ENCODE data around the gene GSS. TPM values are rescaled to one million over a fixed set of nuclear protein-coding genes. Genes with fewer than 3 reads are reported as not detected.
A peak's percentile ranks its signal among the peaks of the same experiment; 100 is the strongest.

The GSS gene
- total and polyA plus RNA-seq, 4 experiments from 2014 or later: 32.2 to 43.3 (median 39.8) TPM

DNA sequence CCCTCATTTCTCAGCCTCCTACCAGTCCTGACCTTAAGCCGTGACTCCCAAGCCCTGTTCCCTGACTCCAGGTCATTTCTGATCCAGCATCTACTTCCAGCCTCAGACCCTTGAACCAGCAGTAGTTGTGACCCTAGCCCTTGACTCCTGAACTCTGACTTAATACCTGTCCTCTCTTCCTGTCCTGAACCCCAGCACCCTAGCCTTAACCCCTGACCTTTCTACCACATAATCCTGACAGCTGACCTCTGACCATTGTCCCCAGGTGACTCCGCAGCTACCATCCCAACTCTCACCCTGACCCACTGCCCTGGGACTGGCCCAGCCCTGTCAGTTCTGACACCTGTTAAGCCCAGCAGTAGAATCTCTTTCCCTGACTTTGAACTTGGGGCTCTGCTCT is 42.2 kb upstream of the GSS start:
- Histone ChIP-seq H3K36me3 (ENCODE audit: insufficient read depth, low read length) (peaks cover 25% of the 10 kb centered on the region), H3K27ac (ENCODE audit: low read depth, low read length) (no peak overlapping the region), H3K9me3 (ENCODE audit: control insufficient read depth in 1 of 2, low read length in 2 of 2) (no peaks in the 10 kb centered on the region), H3K4me1 (ENCODE audit: insufficient read depth, low read length) (no peaks in the 10 kb centered on the region), H3K4me3 (ENCODE audit: low read length in 2 of 2) (no peak overlapping the region), H3K27me3 (ENCODE audit: insufficient read depth, low read length) (no peaks in the 10 kb centered on the region)
- peak overlapping the region in 3 of 8 donors; percentile 10 to 37 (median 29) for H3K4me3 Mint-ChIP-seq
- ChIA-PET CTCF (ENCODE audit: partially characterized antibody) (interaction anchor here (1.0 kb wide), 1 partner anchor 308 kb away, joined by 3 read pairs; no protein-coding TSS in a partner anchor), POLR2A (ENCODE audit: partially characterized antibody) (no interaction called here)
- peaks cover 30 to 69% of the 10 kb centered on the region in 2 donors for H3K36me3 Mint-ChIP-seq
- H3K27ac Mint-ChIP-seq: peak overlapping the region in 6 of 7 donors; percentile 12 to 92 (median 30)
- intact Hi-C loops (cut with micrococcal nuclease): no loop called here
- peaks cover 0 to 5% (median 0%) of the 10 kb centered on the region in 8 donors for H3K9me3 Mint-ChIP-seq
- H3K4me1 Mint-ChIP-seq: peaks cover 2 to 8% (median 5%) of the 10 kb centered on the region in 4 donors
- no peak for DNase-seq
- no peaks in the 10 kb centered on the region for H3K27me3 Mint-ChIP-seq

DNA sequence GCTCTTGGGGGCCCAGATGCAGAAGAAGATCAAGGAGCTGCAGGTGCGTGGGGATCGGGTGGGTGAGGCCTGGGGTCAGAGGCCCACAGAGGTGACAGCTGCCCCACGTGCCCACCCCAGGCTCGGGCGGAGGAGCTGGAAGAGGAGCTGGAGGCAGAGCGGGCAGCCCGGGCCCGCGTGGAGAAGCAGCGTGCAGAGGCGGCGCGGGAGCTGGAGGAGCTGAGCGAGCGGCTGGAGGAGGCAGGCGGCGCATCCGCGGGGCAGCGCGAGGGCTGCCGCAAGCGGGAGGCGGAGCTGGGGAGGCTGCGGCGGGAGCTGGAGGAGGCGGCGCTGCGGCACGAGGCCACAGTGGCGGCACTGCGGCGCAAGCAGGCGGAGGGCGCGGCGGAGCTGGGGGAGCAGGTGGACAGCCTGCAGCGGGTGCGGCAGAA is 41.5 kb upstream of the GSS start:
- DNase-seq: peak in 2 of 5 donors; percentile 11 to 20
- intact Hi-C loops (cut with micrococcal nuclease): no loop called here

DNA sequence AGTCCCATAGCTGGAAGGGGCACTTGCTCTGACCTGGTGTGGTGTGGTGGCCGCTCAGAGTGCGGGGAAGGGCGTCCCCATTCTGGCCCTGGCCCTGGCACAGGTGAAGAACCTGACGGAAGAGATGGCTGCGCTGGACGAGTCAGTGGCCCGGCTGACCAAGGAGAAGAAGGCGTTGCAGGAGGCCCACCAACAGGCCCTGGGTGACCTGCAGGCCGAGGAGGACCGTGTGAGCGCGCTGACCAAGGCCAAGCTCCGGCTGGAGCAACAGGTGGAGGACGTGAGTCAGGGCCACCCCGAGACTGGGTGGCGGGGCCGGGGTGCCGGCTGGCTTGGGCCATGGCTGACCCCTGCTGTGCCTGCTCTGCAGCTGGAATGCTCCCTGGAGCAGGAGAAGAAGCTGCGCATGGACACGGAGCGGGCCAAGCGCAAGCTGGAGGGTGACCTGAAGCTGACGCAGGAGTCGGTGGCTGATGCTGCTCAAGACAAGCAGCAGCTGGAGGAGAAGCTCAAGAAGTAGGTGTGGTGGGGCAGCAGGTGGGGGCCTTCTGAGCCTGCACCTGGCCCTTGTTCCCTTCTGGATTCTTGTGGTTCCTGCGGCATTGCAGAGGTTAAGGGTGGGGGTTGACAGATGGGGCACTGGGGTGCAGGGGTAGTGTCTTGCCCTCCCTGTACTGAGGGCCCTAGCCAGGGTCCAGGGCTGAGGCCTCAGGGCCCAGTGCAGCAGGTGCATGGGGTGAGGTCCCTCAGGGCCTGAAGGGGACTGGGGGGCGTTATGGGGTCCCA is 40.8 kb upstream of the GSS start:
- CTCF ChIA-PET (ENCODE audit: partially characterized antibody): interaction anchor here (1.2 kb wide), 1 partner anchor 41 kb away, joined by 3 read pairs; the partner anchor contains the start of genes GSS and MYH7B
- peaks cover 30 to 59% of the 10 kb centered on the region in 2 donors for H3K36me3 Mint-ChIP-seq

More for the DNA sequence above, 41.5 kb upstream of the GSS start:
- Histone ChIP-seq H3K4me3 (ENCODE audit: low read length in 2 of 2) (no peak overlapping the region), H3K9me3 (ENCODE audit: control insufficient read depth in 1 of 2, low read length in 2 of 2) (no peaks in the 10 kb centered on the region), H3K27ac (ENCODE audit: low read depth, low read length) (no peak overlapping the region), H3K27me3 (ENCODE audit: insufficient read depth, low read length) (no peaks in the 10 kb centered on the region), H3K4me1 (ENCODE audit: insufficient read depth, low read length) (no peaks in the 10 kb centered on the region), H3K36me3 (ENCODE audit: insufficient read depth, low read length) (peaks cover 19% of the 10 kb centered on the region)
- peaks cover 30 to 65% of the 10 kb centered on the region in 2 donors for H3K36me3 Mint-ChIP-seq
- ChIA-PET POLR2A (ENCODE audit: partially characterized antibody) (no interaction called here), CTCF (ENCODE audit: partially characterized antibody) (interaction anchor here (1.0 to 1.2 kb wide), 2 partner anchors 41 to 309 kb away, joined by 3 read pairs; partner anchors contain the start of genes GSS and MYH7B)
- H3K4me1 Mint-ChIP-seq: peaks cover 2 to 8% (median 5%) of the 10 kb centered on the region in 4 donors
- H3K27me3 Mint-ChIP-seq: no peaks in the 10 kb centered on the region
- H3K9me3 Mint-ChIP-seq: peaks cover 0 to 5% (median 0%) of the 10 kb centered on the region in 8 donors
- H3K4me3 Mint-ChIP-seq: peak overlapping the region in 1 of 8 donors; percentile 49
- H3K27ac Mint-ChIP-seq: no peak overlapping the region

DNA sequence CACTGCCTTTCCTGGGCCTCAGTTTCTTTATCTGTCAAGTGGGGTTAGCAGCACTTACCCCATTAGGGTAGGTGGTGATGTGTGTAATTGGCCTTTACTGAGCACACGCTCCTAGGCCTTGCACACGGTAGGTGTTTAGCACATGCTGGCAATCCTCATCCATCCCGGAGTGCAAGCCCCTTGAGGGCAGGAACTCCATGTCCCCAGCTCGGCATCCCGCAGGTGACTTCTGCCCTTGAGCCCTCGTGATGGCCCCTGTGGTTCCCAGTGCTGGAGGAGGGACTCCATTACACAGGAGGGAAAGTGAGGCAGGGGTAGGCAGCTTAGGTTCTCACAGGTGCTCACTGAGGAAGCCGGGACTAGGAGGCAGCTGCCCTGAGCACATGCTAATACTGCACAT is 40.1 kb upstream of the GSS start:
- H3K36me3 Mint-ChIP-seq: peaks cover 27 to 55% of the 10 kb centered on the region in 2 donors

More for the DNA sequence above, 40.8 kb upstream of the GSS start:
- Histone ChIP-seq H3K4me1 (ENCODE audit: insufficient read depth, low read length) (no peaks in the 10 kb centered on the region), H3K4me3 (ENCODE audit: low read length in 2 of 2) (no peak overlapping the region), H3K27ac (ENCODE audit: low read depth, low read length) (no peak overlapping the region), H3K9me3 (ENCODE audit: control insufficient read depth in 1 of 2, low read length in 2 of 2) (no peaks in the 10 kb centered on the region), H3K27me3 (ENCODE audit: insufficient read depth, low read length) (no peaks in the 10 kb centered on the region), H3K36me3 (ENCODE audit: insufficient read depth, low read length) (peaks cover 12% of the 10 kb centered on the region)
- DNase-seq: no peak
- POLR2A ChIA-PET (ENCODE audit: partially characterized antibody): no interaction called here
- Mint-ChIP-seq H3K4me3 (peak overlapping the region in 1 of 8 donors; percentile 39), H3K9me3 (peaks cover 0 to 5% (median 0%) of the 10 kb centered on the region in 8 donors), H3K4me1 (peaks cover 2 to 8% (median 5%) of the 10 kb centered on the region in 4 donors), H3K27ac (peak overlapping the region in 2 of 7 donors; percentile 23 to 52), H3K27me3 (no peaks in the 10 kb centered on the region)
- intact Hi-C loops (cut with micrococcal nuclease): no loop called here

GRCh38 chr20:34995192-34995591 is 39.6 kb upstream of the GSS start:
- H3K27me3 Mint-ChIP-seq: no peaks in the 10 kb centered on the region
- H3K27me3 ChIP-seq (ENCODE audit: insufficient read depth, low read length): no peaks in the 10 kb centered on the region
- H3K4me3 ChIP-seq (ENCODE audit: low read length in 2 of 2): no peak overlapping the region
- ChIA-PET CTCF (ENCODE audit: partially characterized antibody) (no interaction called here), POLR2A (ENCODE audit: partially characterized antibody) (no interaction called here)
- DNase-seq: no peak
- intact Hi-C loops (cut with micrococcal nuclease): no loop called here
- H3K4me3 Mint-ChIP-seq: no peak overlapping the region
- peaks cover 0 to 5% (median 0%) of the 10 kb centered on the region in 8 donors for H3K9me3 Mint-ChIP-seq
- H3K36me3 ChIP-seq (ENCODE audit: insufficient read depth, low read length): peaks cover 7% of the 10 kb centered on the region
- no peaks in the 10 kb centered on the region for H3K9me3 ChIP-seq (ENCODE audit: control insufficient read depth in 1 of 2, low read length in 2 of 2)
- peaks cover 2 to 8% (median 5%) of the 10 kb centered on the region in 4 donors for H3K4me1 Mint-ChIP-seq
- peak overlapping the region in 1 of 7 donors; percentile 57 for H3K27ac Mint-ChIP-seq
- no peaks in the 10 kb centered on the region for H3K4me1 ChIP-seq (ENCODE audit: insufficient read depth, low read length)
- H3K27ac ChIP-seq (ENCODE audit: low read depth, low read length): no peak overlapping the region
- H3K36me3 Mint-ChIP-seq: peaks cover 27 to 53% of the 10 kb centered on the region in 2 donors

More for the DNA sequence above, 40.1 kb upstream of the GSS start:
- peaks cover 7% of the 10 kb centered on the region for H3K36me3 ChIP-seq (ENCODE audit: insufficient read depth, low read length)
- ChIA-PET POLR2A (ENCODE audit: partially characterized antibody) (no interaction called here), CTCF (ENCODE audit: partially characterized antibody) (no interaction called here)
- H3K27me3 ChIP-seq (ENCODE audit: insufficient read depth, low read length): no peaks in the 10 kb centered on the region
- Mint-ChIP-seq H3K27ac (no peak overlapping the region), H3K4me1 (peaks cover 2 to 8% (median 5%) of the 10 kb centered on the region in 4 donors), H3K9me3 (peaks cover 0 to 5% (median 0%) of the 10 kb centered on the region in 8 donors), H3K27me3 (no peaks in the 10 kb centered on the region), H3K4me3 (no peak overlapping the region)
- no peak overlapping the region for H3K27ac ChIP-seq (ENCODE audit: low read depth, low read length)
- H3K4me3 ChIP-seq (ENCODE audit: low read length in 2 of 2): no peak overlapping the region
- DNase-seq: no peak
- intact Hi-C loops (cut with micrococcal nuclease): no loop called here
- no peaks in the 10 kb centered on the region for H3K4me1 ChIP-seq (ENCODE audit: insufficient read depth, low read length)
- no peaks in the 10 kb centered on the region for H3K9me3 ChIP-seq (ENCODE audit: control insufficient read depth in 1 of 2, low read length in 2 of 2)

DNA sequence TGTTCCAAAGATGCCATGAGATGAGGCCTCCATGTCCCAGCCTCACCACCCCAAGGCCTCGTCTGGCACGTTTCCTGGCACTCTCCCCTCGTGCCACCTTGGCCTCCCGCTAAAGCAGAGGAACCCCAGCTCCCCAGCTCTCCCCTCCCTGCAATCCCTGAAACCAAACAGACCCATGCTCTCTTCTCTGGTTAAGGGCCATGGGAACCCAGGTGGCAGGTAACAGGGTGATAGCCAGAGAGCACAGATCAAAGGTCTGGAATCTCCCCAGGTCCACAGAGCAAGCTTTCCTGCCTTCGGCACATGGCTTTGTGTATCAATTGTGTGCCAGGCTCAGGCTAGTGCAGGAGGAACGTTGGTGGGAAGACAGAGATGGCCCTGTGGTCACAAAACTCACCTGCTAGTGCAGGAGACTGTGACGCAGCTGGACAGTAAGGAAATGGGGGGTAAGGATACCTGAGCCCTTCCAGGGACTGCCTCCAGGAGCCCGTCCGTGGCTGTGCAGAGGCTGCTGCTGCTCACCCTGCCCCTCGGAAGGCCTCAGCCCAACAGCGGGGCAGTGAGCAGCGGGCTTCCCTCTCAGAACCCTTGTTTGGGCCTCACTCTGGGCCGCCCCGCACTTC is 39.0 kb upstream of the GSS start:
- ChIA-PET CTCF (ENCODE audit: partially characterized antibody) (no interaction called here), POLR2A (ENCODE audit: partially characterized antibody) (no interaction called here)
- Mint-ChIP-seq H3K27me3 (no peaks in the 10 kb centered on the region), H3K4me3 (no peak overlapping the region), H3K27ac (no peak overlapping the region), H3K36me3 (peaks cover 23 to 48% of the 10 kb centered on the region in 2 donors), H3K4me1 (peaks cover 2 to 8% (median 5%) of the 10 kb centered on the region in 4 donors), H3K9me3 (peaks cover 0 to 5% (median 0%) of the 10 kb centered on the region in 8 donors)
- Histone ChIP-seq H3K4me3 (ENCODE audit: low read length in 2 of 2) (no peak overlapping the region), H3K36me3 (ENCODE audit: insufficient read depth, low read length) (peaks cover 7% of the 10 kb centered on the region), H3K9me3 (ENCODE audit: control insufficient read depth in 1 of 2, low read length in 2 of 2) (no peaks in the 10 kb centered on the region), H3K4me1 (ENCODE audit: insufficient read depth, low read length) (no peaks in the 10 kb centered on the region), H3K27ac (ENCODE audit: low read depth, low read length) (no peak overlapping the region), H3K27me3 (ENCODE audit: insufficient read depth, low read length) (no peaks in the 10 kb centered on the region)
- no peak for DNase-seq
- intact Hi-C loops (cut with micrococcal nuclease): no loop called here

- H3K27me3 ChIP-seq (ENCODE audit: insufficient read depth, low read length): no peaks in the 10 kb centered on the region
- Mint-ChIP-seq H3K4me1 (peaks cover 2 to 8% (median 5%) of the 10 kb centered on the region in 4 donors), H3K36me3 (peaks cover 17 to 44% of the 10 kb centered on the region in 2 donors), H3K4me3 (no peak overlapping the region), H3K27ac (peak overlapping the region in 1 of 7 donors; percentile 8), H3K27me3 (no peaks in the 10 kb centered on the region), H3K9me3 (peaks cover 0 to 4% (median 0%) of the 10 kb centered on the region in 8 donors)
- H3K4me3 ChIP-seq (ENCODE audit: low read length in 2 of 2): no peak overlapping the region
- intact Hi-C loops (cut with micrococcal nuclease): no loop called here
- ChIA-PET POLR2A (ENCODE audit: partially characterized antibody) (no interaction called here), CTCF (ENCODE audit: partially characterized antibody) (no interaction called here)
- no peak overlapping the region for H3K27ac ChIP-seq (ENCODE audit: low read depth, low read length)
- peaks cover 7% of the 10 kb centered on the region for H3K36me3 ChIP-seq (ENCODE audit: insufficient read depth, low read length)
- no peak for DNase-seq
- H3K4me1 ChIP-seq (ENCODE audit: insufficient read depth, low read length): no peaks in the 10 kb centered on the region
- no peaks in the 10 kb centered on the region for H3K9me3 ChIP-seq (ENCODE audit: control insufficient read depth in 1 of 2, low read length in 2 of 2)
These were observed 38.4 kb upstream of the GSS start for GRCh38 chr20:34993941-34994508.
